Measurements from ENCODE around the gene TLR3.

Gene TLR3

DNA sequence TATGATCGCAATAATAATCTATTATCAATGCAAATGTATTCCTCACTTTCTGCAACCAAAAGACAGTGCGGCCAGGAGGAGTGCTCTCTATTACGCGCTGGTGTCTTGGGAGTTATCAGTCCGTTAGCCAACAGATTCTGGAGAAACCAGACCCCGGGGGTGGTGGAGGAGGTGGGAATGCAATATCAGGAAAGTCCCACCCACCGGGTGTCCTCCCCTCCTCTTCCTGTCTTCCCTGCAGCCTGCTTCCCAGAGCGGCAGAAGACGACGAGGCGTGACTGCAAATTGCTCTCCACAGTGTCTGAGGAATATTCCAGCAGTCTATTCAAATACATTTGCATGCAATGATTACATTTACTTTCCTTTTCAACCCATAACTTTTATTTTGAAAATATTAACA, 17.9 kb upstream of the TLR3 start:
- Histone ChIP-seq H4K20me1 (ENCODE audit: low read depth, low read length) (no peaks in the 10 kb centered on the region), H3K9me3 (ENCODE audit: insufficient read depth, low read length) (no peaks in the 10 kb centered on the region), H3F3A (ENCODE audit: insufficient read depth) (no peaks in the 10 kb centered on the region), H3K36me3 (ENCODE audit: low read length) (no peaks in the 10 kb centered on the region), H3K9me2 (replicated peaks; ENCODE audit: insufficient read depth, low read length) (no peaks in the 10 kb centered on the region), H3K79me2 (ENCODE audit: insufficient read depth, low read length) (no peaks in the 10 kb centered on the region), H3K9ac (ENCODE audit: low read length) (no peak overlapping the region), H3K4me3 (ENCODE audit: insufficient read depth, low read length, poor library complexity, severe bottlenecking) (no peak overlapping the region), H3K4me2 (ENCODE audit: low read depth, low read length, poor library complexity, severe bottlenecking) (no peak overlapping the region), H3K27ac (ENCODE audit: low read depth, low read length) (no peak overlapping the region), H3K27me3 (ENCODE audit: low read length) (no peaks in the 10 kb centered on the region), H2AFZ (ENCODE audit: low read depth, low read length, severe bottlenecking) (no peak overlapping the region)
- TF ChIP-seq, protein P1, sequence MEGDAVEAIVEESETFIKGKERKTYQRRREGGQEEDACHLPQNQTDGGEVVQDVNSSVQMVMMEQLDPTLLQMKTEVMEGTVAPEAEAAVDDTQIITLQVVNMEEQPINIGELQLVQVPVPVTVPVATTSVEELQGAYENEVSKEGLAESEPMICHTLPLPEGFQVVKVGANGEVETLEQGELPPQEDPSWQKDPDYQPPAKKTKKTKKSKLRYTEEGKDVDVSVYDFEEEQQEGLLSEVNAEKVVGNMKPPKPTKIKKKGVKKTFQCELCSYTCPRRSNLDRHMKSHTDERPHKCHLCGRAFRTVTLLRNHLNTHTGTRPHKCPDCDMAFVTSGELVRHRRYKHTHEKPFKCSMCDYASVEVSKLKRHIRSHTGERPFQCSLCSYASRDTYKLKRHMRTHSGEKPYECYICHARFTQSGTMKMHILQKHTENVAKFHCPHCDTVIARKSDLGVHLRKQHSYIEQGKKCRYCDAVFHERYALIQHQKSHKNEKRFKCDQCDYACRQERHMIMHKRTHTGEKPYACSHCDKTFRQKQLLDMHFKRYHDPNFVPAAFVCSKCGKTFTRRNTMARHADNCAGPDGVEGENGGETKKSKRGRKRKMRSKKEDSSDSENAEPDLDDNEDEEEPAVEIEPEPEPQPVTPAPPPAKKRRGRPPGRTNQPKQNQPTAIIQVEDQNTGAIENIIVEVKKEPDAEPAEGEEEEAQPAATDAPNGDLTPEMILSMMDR (IDR thresholded peaks at IDR 0.05; ENCODE audit: insufficient read depth, low read length, poor library complexity, severe bottlenecking): no peak
- no peak for TF ChIP-seq EZH2phosphoT487 (conservative IDR thresholded peaks at IDR 0.05; ENCODE audit: low read length)

DNA sequence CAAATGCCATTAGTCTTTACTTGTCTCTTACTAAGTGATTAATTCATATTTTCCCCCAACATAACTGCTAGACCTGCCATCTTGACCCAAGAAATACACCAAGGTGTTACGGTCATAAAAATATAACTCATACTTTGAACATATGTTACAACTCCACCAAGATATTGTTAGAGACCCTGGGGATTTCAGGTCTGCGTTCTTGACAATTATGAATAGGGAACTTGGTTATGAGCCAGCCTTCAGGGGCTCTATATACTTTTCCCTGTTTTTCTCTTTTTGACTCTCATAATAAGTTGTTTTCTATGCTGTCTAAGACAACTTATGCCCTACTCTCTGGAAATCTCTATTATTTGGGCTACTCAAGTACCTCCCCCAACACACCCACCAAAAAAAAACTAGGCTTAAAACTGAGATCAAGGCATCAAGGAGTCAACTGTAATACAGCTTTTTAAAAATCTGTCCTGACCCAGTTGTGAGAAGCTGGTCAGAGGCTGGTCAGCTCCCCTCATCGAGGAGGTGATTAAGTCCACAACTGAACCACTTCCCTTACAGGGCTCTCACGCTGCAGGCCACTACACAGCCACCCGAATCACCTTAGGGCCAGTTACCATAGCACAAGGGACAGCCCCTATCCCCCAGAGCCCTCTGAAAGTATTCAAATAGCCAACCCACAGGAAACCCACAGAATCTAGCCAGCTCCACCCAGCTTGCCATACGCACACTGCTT, 10.5 kb upstream of the TLR3 start:
- TF ChIP-seq EZH2phosphoT487 (conservative IDR thresholded peaks at IDR 0.05; ENCODE audit: low read length): no peak
- TF ChIP-seq, protein P1 (IDR thresholded peaks at IDR 0.05; ENCODE audit: insufficient read depth, low read length, poor library complexity, severe bottlenecking): no peak
- no peaks in the 10 kb centered on the region for H3F3A ChIP-seq (ENCODE audit: insufficient read depth)
- H3K4me2 ChIP-seq (ENCODE audit: low read depth, low read length, poor library complexity, severe bottlenecking): no peak overlapping the region
- no peaks in the 10 kb centered on the region for H3K36me3 ChIP-seq (ENCODE audit: low read length)
- no peaks in the 10 kb centered on the region for H3K79me2 ChIP-seq (ENCODE audit: insufficient read depth, low read length)
- H3K4me3 ChIP-seq (ENCODE audit: insufficient read depth, low read length, poor library complexity, severe bottlenecking): no peak overlapping the region
- no peaks in the 10 kb centered on the region for H4K20me1 ChIP-seq (ENCODE audit: low read depth, low read length)
- H3K27me3 ChIP-seq (ENCODE audit: low read length): no peaks in the 10 kb centered on the region
- no peaks in the 10 kb centered on the region for H3K9me3 ChIP-seq (ENCODE audit: insufficient read depth, low read length)
- H3K9ac ChIP-seq (ENCODE audit: low read length): no peak overlapping the region
- H2AFZ ChIP-seq (ENCODE audit: low read depth, low read length, severe bottlenecking): no peak overlapping the region
- H3K9me2 ChIP-seq (replicated peaks; ENCODE audit: insufficient read depth, low read length): no peaks in the 10 kb centered on the region
- H3K27ac ChIP-seq (ENCODE audit: low read depth, low read length): no peak overlapping the region

DNA sequence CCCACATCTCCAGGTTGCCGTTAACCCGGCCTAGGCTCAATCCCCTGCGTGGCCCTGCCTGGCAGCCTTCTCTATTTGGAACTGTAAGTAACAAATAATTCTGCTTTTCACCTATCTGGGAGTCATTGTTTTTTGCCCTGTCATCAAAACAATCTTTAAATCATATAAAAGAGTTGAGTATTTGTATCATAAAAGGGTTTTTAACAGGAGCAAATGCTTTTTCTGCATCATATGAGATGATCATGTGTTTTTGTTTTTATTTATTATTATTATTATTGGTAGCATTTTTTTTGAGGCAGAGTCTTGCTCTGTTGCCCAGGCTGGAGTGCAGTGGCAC, 10.0 kb upstream of the TLR3 start:
- no peaks in the 10 kb centered on the region for H3K79me2 ChIP-seq (ENCODE audit: insufficient read depth, low read length)
- no peaks in the 10 kb centered on the region for H3K9me3 ChIP-seq (ENCODE audit: insufficient read depth, low read length)
- H4K20me1 ChIP-seq (ENCODE audit: low read depth, low read length): no peaks in the 10 kb centered on the region
- no peak overlapping the region for H3K27ac ChIP-seq (ENCODE audit: low read depth, low read length)
- H3K36me3 ChIP-seq (ENCODE audit: low read length): no peaks in the 10 kb centered on the region
- no peaks in the 10 kb centered on the region for H3F3A ChIP-seq (ENCODE audit: insufficient read depth)
- H3K9ac ChIP-seq (ENCODE audit: low read length): no peak overlapping the region
- TF ChIP-seq, protein P1 (IDR thresholded peaks at IDR 0.05; ENCODE audit: insufficient read depth, low read length, poor library complexity, severe bottlenecking): no peak
- TF ChIP-seq EZH2phosphoT487 (conservative IDR thresholded peaks at IDR 0.05; ENCODE audit: low read length): no peak
- H2AFZ ChIP-seq (ENCODE audit: low read depth, low read length, severe bottlenecking): no peak overlapping the region
- H3K27me3 ChIP-seq (ENCODE audit: low read length): no peaks in the 10 kb centered on the region
- H3K9me2 ChIP-seq (replicated peaks; ENCODE audit: insufficient read depth, low read length): no peaks in the 10 kb centered on the region
- no peak overlapping the region for H3K4me3 ChIP-seq (ENCODE audit: insufficient read depth, low read length, poor library complexity, severe bottlenecking)
- no peak overlapping the region for H3K4me2 ChIP-seq (ENCODE audit: low read depth, low read length, poor library complexity, severe bottlenecking)
